HG03460 (cell line): ENCODE data around the gene HASPIN.

ENCODE experiments used
- ATAC-seq: cut with Tn5 transposase; IDR thresholded peaks from one replicate; pipeline ENCODE4 v1.9.1; 2021; ENCODE audit not compliant: unreplicated experiment

Gene HASPIN

DNA sequence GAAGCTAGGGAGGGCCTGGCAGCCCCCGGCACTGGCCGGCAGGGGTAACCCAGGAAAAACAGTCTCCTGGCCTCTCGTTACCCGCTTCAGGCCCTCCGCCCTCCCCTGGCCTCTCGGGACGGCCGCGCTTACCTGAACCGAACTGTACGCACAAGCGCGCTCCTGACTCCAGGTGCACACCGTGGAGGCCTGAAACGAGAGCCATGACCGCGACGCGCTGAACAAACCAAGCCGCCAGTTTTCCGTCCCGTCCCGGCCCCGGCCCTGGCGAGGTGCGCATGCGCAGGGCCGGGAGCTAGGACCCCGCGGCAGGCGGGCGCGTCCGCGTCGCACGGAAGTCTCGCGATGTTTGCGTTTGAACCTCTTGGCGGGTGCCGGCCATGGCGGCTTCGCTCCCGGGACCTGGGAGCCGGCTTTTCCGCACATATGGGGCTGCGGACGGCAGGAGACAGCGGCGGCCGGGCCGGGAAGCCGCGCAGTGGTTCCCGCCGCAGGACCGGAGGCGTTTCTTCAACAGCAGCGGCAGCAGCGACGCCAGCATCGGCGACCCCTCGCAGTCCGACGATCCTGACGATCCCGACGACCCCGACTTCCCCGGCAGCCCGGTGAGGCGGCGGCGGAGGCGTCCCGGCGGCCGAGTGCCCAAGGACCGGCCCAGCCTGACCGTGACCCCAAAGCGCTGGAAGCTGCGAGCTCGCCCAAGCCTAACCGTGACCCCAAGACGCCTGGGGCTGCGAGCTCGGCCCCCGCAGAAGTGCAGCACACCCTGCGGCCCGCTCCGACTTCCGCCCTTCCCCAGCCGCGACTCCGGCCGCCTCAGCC lies at the start of gene HASPIN:
Gene HASPIN (plus strand): TSS at position 348 of the 822 bp plus-strand sequence. CDS start 33 bp downstream, at position 381.
- ATAC-seq, result peak; percentile 71

DNA sequence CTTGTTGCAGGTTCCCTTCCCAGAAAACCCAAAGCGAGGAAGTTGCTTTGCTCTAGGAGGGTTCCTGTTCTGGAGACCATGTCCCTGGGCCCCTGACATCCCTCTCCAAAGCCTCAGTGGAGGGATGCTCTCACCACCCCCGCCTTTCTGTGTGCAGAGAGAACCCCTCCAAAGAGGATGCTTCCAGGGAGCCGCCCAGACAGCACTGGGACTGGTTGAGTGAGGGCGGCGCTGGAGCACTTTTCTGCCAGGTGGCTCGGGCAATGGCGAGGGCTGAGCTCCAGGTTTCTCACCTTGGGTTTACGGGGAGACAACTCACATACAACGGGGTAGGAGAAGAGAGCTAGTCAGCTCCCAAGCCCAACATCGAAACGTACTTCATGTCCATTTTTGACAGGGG lies 47.8 kb upstream of the HASPIN start:
- ATAC-seq, result no peak

DNA sequence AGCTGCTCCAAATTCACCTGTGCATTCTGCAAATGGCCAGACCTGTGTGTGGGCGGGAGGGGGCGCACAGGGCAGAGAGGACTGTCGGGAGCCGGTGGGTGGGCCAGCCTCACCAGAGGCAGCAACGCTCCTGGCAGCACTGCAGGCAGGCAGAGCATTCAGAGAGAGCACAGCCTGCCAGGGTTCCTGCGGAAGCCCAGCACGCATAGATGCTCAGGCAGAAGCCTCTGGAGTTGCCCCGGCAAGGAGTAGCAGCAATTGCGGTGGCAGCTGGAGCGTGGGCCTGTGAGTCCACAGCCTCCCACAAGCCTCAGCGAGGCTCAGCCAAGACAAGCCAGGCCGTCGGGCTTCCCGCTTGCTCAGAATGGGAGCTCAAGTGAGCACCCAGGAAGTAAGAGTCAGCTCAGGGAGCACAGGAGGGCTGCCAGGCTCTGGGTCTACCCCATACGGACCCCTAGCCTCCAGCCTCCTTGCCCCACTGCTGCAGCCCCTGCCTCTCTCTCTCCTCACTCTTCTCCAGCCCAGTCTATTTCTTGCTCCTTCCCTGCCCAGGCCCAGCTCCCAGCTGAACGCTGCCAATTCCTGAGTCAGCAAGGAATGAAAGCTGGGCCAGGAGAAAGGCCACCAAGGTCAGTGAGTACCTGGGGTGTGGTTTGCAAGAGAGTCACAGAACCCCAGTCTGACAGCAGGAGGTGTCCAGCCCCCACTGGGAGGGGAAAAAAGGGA lies 45.4 kb upstream of the HASPIN start:
- ATAC-seq, result no peak

DNA sequence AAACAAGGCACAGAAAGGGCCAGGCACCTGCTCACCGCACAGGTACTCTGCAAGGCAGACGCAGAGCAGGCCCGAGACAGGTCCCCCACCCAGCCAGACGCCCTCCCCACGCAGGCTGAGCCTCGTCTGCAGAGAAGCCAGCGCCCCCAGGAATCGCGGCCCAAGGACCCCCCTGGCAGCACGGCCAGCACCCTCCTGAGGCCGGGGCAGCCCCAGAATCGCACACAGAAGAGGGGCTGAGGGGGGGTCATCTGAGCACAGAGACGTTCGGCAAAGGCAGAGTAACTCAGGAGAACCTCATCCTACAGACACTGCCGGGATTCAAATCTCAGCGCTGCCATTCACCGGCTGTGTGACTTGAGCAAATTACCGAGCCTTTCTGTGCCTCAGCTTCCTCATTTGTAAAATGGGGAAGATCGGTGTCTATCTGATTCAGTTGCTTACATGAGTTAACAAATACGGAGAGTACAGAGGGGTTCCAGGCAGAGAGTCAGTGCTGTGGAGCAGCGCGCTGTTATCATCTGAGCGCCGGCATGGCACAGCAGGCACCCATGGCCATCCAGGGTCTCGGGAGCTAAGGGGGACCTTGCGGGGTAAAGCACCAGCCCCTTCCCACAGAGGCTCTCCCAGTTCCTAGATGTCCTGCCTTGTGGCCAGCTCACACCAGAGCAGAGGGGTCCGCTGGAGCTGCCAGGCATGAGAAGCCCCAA lies 44.7 kb upstream of the HASPIN start:
- ATAC-seq, result no peak

DNA sequence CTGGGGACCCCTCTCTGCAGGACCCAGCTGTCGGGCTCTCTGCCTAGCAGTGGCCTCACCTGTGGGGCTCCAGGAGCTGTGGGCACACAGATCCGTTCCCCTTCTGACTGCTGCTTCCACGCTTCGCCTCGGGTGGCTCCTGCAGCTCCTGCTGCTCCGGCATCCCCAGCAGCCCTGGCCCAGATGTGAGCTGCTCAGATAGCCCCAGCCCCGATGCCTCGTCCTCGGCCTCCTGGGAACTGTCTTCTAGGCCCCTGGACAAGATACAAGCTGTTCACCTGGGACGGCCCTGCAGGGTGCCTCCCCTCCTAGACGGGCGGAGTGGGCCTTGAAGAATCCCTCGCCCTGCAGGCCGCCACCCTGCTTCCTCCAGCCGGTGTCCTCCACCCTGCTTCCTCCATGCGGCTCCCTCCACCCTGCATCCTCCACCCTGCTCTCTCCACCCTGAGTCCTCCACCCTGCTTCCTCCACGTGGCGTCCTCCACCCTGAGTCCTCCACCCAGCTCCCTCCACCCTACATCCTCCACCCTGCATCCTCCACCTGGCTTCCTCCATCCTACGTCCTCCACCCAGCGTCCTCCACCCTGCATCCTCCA lies 44.1 kb upstream of the HASPIN start:
- no peak for ATAC-seq

DNA sequence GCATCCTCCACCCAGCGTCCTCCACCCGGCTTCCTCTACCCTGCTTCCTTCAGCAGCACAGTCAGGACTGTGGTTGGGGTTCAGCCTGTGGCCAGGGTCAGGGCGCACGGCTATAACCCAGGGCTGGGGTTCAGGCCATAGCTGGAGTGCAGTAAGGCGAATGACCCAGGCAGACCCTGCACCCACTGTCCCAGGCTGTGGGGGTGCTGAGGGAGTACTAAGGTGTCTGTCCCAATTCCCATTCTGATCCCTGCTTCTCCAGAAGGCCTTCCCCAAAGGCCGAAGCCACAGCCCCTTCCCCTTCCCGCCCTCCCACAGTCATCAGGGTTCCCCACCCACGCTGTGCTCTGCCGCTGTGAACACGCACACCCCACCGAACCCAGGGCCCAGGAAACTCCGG lies 42.6 kb upstream of the HASPIN start:
- no peak for ATAC-seq

DNA sequence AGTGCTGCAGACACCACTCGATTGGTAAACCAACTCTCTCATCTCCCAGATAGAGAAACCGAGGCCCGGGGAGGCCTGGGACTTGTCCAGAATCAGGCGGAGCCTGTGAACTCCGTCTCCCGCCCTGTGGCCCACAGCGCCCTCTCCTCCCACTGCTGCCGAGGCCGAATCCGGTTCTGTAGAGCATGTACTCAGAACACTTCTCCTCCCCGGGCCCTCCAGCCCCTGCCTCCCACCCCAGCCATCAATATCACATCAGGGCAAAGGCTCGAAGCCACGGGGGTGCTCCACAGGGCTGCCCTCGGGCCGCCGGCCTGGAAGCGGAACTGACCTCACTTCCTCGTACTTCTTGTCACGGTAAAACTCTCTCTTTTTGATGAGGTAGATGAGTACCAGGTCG lies 42.1 kb upstream of the HASPIN start:
- no peak for ATAC-seq

DNA sequence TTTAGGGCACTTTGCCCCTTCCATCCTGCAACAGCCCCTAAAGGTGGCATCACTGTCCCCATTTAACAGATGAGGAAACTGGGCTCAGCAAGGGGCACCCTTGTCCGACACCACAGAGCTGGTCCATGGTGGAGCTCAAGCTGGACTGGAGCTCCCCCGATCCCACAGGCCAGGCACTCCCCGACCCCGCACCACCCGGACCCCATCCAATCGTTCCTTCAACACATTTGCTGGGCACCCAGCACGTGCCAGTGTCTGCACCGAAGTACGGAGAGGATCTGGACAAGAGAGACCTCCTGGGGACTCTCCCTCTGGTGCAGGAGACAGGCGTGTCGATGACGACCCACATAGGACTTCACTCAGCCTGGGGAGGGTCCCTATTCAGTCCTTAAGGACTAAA lies 41.7 kb upstream of the HASPIN start:
- ATAC-seq, result no peak

DNA sequence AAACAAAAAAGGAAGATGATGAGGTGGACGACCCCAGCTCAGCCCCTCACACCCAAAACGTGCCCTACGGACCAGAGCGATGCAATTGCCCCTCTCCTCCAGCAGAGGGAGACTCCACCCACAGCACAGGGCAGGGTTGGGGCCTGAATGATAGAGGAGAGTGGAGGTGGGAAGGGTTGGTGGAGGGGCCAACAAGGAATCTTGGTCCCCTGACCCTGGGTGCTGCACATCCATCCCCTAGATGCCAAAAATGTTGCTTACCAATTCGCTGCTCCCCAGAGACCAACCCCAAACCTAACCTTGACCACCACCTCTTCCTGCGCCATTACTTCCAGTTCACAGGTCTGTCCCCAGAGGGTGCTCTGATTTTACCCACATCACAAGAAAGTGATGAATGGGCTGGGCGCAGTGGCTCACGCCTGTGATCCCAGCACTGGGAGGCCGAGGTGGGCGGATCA lies 40.6 kb upstream of the HASPIN start:
- no peak for ATAC-seq

DNA sequence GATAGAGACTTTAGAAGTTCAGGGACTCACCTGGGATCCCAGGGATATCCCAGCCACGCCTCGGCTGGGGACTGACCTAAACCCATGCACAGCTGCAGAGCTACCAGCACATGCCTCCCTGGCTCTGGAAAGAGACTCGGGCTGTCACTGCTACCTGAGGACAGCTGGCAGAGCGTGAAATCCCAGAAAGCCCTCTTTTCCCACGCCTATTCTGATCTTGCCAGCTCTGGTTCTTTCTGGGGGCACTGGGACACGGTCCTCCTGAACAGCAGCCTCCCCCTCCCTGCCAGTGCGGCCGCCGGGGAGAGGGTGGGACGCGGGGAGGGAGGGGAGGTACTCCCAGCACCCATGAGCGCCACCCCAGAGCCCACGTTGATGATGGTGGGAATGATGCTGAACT lies 38.5 kb upstream of the HASPIN start:
- ATAC-seq, result no peak

DNA sequence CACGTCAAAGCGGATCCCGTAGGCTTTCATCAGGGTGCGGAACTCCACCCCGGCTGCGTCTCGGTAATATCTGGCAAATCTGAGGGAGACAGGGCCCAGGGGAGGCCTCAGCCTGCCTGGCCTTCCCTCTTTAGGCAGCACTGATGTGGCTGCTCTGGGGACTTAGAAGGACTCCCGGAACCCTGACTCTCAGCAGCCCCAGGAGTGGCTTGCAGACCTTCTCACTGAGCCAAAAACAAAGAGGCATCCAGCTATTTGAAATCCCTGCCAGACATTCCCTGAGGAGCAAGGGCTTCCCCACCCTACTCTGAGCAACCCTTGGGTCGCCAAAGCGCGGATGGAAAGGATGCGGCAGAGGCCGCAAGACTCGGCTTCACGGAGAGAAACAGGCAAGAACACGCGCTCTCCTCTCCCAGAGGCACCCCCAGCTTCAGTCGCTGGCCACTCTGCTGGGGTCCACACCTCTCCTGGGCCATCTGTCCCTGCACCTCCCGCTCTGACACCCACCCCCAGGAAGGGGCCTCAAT lies 35.6 kb upstream of the HASPIN start:
- no peak for ATAC-seq

DNA sequence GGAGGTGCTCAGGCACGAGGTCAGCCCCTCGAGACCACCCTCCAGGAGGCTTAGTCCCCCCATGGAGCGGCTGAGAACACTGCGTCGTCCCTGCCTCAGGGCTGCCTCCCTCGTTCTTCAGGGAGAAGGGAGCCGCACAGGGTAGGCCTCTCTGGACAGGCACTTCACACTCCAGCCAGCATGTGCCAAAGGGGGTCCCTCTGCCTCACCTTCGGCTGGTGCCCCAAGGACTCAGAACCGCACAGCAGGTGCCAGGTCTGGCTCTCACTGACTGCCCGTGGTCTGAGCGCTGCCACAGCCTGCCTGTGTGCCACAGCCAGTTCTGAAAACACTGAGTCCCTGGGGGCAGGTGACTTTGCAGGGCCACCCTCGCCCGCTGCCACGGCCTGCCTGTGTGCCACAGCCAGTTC lies 34.8 kb upstream of the HASPIN start:
- no peak for ATAC-seq

DNA sequence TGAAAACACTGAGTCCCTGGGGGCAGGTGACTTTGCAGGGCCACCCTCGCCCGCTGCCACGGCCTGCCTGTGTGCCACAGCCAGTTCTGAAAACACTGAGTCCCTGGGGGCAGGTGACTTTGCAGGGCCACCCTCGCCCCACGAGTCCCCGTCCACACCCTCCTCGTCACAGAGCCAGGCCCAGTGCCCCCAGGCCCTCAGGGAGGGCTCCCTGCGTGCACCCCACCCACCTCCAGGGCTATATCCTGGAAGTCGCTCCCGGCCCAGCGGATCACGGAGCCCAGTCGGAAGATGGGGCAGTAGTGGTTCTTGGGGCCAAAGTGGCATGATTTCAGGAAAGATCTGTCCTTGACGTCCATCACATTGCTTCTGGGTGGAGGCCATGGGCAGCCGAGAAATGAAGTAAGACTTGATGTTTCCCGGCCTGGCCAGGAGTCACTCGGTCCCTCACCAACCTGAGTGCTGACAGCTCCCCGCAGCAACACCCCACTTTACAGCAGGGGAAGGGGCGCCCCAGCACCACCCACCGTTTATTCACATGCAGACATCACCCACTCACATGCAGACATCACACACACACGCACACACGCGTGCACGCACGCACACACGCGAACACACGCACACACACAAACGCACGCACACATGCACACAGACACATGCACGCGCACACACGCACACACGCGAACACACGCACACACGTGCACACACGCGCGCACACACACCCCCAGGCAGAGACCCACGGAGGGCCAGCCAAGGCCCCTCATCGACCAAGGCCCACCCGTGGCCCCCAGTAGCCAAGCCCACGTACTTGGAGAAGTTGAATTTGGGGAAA lies 34.2 kb upstream of the HASPIN start:
- ATAC-seq, result no peak

DNA sequence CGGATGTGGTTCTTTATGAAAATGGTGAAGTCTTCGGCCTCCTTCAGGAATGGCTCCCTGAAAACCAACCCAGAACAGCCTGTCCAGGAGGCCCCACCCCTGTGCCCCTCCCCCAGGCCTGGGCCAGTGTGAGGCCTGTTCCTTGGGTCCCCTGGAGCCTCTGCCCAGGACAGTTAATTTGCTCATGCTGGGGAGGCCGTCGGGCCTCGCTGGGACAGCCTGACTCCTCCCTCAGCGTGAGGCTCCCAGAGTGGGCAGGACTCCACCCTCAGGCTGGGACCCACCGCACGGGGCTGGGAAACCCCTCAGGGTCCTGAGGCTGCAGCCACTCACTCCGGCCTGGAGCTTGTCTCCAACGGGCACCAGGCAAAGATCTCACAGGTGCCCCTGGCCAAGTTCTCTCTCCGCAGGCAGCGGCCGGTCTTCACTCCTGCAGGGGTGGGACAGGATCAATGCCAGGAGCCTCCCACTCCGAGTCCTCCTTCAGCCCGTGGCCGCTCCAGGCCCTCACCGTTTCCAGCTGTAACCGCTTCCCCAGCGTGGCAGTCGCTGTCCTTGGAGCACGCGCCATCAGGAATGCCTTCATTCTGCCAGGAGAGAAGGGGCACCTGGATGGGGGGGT lies 33.5 kb upstream of the HASPIN start:
- no peak for ATAC-seq

DNA sequence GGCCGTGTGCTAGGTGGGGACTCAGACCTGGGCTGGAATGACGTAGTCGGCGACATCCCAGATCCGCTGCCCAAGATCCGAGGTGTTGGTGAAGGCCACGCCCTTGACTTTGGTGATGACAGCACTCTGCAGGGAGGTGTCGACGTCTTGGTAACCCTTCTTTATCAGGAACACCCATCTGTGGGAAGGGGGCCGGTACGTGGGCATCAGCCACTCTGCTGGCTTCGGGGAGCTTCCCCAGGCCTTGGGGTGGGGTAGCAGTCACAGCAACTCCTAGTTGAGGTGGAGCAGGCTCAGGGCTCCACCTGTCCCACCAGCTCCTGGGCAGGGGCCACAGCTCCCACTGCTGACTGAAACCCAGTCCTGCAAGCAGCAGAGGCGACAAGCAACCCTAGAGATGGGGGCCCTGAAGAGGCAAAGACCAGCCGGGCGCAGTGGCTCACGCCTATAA lies 32.1 kb upstream of the HASPIN start:
- ATAC-seq, result no peak

DNA sequence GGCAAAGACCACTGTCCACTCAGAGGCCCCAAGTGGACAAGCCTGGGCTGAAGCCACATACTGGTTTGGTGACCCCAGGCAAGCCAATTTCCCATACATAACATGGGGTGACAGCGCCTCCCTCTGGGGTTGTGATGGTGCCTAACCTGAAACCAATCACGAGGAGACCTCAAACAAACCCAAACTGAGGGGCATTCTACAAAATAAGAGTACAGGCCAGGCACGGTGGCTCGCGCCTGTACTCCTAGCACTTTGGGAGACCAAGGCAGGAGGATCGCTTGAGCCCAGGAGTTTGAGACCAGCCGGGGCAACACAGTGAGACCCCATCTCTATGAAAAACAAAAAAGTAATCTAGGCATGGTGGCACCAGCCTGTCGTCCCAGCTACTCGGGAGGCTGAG lies 31.4 kb upstream of the HASPIN start:
- no peak for ATAC-seq

DNA sequence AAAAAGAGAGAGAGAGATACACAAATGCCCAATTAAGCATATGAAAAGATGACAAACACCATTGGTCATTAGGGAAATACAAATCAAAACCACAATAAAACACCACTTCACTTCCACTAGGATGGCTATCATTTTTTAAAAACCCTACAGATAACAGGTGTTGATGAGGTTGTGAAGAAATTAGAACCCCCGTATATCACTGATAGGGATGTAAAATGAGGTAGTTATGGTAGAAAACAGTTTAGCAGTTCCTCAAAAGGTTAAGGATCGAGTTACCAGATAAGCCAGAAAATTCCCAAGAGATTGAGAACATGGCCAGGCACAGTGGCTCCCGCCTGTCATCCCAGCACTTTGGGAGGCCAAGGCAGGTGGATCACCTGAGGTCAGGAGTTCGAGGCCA lies 30.6 kb upstream of the HASPIN start:
- ATAC-seq, result no peak

DNA sequence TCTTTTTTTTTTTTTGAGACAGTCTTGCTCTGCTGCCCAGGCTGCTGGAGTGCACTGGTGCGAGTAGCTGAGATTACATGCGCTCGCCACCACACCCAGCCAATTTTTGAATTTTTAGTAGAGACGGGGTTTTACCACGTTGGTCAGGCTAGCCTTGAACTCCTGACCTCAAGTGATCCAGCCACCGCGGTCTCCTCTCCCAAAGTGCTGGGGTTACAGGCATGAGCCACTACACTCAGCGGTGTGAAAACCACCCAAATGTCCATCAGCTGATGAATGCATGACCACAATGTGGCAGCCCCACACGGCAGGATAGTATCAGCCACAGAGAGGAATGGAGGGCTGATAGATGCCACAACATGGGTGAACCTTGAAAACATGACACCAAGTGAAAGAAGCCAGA lies 29.9 kb upstream of the HASPIN start:
- ATAC-seq, result no peak

DNA sequence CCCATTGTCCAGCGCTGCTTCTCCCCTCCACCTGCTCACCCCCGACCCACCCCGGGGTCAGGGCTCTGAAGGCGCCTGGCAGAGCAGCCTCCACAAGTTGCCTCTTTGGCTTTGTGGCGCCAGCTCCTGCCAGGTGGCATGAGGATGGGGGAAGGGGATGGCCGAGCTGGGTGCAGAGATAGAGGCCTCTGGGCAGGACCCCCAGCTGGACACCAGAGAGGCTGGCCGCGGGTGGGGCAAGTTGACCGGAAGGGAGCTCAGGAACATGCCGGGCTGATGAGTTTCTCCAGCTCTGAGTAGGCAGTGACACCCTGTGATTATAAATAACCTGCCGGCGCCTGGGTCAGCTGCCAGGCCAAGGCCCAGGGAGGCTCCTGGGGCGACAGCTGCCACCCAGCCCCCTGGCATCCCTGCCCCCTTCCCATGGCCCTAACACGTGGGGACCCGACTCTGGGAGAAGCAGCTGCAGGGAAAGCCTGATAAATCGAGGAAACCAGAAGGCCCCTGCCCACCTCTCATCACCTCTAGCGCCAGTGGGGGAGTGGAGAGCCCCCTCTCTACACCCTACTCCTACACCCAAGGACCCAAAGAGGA lies 28.5 kb upstream of the HASPIN start:
- no peak for ATAC-seq
